GM18517 (cell line): ENCODE measurements around the gene TFAP2D.

ENCODE experiments used
- ATAC-seq: cut with Tn5 transposase; IDR thresholded peaks from one replicate; pipeline ENCODE4 v1.9.1; 2021; ENCODE audit warnings: mild to moderate bottlenecking, moderate library complexity; ENCODE audit not compliant: unreplicated experiment

Gene TFAP2D

DNA sequence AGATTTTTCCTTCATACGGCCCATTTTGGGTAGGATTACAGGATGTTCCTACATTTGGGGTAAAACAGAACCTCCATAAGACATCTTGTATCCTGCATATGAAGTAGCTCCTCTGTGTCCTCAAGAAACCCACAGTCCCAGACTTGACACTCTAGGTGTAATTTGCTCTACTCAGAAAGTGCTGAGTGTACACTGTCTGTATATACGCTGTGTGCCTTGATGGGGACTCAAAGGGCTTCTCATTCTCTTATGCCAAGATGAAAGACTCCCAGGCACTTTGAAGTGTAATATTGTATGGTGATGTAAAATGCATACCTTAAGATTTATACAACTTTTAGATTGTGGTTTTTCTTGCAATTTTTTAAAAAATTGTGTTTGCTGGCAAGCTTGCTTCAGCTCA lies 5.2 kb downstream of the TFAP2D start:
- no peak for ATAC-seq

DNA sequence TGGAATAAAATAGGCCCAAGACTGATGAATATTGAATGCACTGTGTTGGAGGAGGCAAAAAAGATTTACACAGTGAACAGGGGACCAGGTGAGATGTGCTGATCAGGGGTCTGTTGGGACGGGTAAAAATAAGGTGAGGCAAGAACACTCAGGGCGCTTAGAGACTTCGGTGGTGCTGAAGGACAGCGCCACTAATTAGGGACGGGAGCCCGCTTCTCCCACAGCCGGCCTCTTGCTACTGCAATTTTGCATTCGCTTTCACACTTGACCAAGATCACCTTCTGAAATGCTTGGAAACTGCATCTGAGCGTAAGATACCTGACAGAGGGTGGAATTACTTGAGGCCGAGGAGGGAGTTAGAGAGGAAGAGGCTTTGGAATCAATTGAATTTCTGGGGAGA lies 7.3 kb downstream of the TFAP2D start:
- ATAC-seq, result no peak

GRCh38 chr6:50721978-50722377 lies 8.7 kb downstream of the TFAP2D start:
- ATAC-seq, result no peak

GRCh38 chr6:50722829-50723554 lies 9.7 kb downstream of the TFAP2D start:
- ATAC-seq, result no peak

DNA sequence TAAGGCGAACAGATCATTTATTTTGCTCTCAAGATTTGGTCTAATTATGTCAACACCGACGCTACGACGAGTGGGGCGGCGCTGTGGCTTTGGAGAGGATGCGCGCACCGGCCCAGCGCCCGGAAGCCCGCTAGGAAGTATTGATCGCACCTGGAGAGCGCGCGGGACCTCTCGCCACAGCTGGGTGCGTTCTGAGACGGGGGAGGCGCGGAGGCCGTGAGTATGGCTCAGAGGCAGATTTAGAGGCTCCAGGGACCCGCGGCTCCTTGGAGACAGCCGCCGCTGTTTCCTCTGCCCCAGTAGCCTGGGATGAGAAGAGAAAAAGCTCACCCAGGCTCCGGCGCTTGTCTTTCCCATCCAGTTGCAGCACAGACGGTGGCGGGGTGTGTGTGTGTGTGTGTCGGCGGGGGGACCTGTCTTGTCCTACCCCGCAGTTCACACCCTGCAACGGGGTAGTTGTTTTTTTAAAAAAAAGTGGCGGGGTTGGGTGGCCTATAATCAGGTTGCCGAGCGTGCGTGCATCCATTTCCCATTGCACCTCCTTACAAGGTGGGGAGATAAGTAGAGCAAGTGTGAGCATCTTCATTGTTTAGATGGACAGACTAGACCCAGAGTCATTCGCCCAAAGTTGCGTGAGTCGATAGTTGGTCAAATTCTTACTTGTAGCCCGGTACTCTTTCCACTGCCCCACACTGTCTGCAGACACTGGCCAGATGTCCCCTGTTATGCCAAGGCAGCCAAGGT lies 11.2 kb downstream of the TFAP2D start:
- no peak for ATAC-seq

DNA sequence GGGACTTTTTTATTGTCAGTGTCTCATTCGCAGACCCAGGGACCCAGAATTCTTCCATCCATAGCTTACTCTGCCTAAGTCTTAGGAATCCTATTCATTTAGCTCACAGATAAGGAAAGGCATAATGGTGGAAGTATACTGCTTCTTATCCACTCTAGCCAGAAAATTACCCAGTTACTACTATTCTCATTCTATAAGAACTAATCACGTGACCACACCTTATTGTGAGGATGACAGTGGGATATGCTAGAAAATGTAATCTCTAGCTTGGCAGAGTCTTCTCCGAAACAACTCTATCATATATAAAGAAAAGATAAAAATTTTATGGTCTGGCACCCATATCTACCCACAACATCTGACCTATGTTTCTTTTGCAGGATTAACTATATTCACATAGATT lies 21.2 kb downstream of the TFAP2D start:
- no peak for ATAC-seq

- ATAC-seq, result no peak
These were observed 28.8 kb downstream of the TFAP2D start for GRCh38 chr6:50742161-50742560.

DNA sequence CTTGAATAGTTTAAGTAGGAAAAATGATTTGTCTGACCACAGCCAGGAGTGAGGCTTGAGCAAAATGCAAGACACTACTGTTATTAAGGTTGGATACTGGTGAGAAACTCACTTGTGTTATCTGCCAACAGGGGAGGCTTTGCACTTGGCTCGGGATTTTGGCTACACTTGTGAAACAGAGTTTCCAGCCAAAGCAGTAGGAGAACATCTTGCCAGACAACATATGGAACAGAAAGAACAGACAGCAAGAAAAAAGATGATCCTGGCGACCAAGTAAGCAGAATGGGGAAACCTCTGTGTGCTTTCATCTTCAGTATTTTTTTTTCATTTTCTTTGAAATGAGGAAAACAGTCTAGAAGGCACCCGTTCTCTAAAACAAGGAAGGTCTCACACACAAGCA lies 31.6 kb downstream of the TFAP2D start:
- no peak for ATAC-seq

DNA sequence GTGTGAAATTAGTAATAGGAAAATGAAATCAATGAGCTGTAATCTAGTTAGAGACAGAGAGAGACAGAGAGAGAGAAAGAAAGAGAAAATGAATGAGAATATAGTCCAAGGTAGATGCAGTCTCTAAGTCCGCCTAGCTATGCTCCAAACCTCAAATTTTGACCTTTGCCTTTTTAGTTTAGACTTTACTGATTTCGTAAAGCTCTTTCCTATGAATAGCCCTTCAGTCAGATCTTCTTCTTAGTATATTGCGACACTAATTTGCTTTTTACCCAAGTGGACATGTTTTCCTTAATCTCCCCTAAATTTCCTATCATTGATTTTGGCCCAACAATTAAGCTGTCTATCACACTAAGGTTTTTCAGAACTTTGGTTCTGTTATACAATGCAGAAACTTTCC lies 49.5 kb downstream of the TFAP2D start:
- no peak for ATAC-seq

- no peak for ATAC-seq
These were observed 65.4 kb downstream of the TFAP2D start for GRCh38 chr6:50778696-50779095.

GRCh38 chr6:50780382-50780781 lies 67.1 kb downstream of the TFAP2D start:
- no peak for ATAC-seq

GRCh38 chr6:50785921-50786320 lies 72.6 kb downstream of the TFAP2D start:
- ATAC-seq, result no peak

DNA sequence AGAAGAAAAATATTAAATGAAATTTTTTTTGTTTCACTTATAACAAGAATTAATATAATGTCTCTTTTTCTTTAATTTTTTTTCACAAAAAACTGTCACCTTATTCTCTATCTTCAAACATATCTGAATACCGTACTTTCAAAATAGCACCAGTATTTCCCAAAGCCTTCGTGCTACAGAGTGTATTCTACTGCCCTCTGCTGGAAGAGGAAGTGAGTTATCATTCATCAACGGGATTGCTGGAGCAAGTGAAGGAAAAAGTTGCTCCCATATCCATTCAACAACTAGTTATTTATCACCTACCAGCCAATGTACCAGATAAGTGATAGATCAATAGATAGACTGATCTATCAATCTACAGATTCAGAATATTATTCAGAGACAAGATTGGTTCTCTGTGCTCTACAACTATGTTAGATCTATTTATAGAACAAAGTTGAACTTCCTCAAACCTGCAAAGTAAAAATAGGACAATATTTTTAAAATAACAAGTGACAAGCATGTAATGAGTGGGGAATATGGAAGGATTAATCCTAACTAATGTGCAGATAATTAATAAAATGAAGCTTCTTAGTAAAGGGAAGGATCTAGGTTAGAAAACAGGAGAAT lies 78.7 kb downstream of the TFAP2D start:
- peak; percentile 82 for ATAC-seq

DNA sequence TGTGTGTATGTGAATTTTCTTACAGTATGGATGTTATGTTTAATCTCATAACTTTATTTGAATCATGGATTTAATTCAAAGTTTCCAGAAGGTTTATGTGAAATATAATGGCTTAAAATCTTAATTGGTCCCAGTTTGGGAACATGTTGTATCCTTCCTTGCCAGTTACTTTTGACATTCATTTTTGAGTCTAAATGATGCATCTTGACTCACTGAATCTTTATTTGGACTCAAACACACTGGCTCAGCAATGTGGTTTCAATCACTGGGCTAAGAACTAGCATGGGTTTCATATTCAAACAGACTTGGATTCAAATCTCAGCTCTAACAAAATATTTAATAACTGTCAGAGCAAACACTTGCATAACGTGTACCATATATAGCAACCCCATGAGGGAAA lies 79.4 kb downstream of the TFAP2D start:
- no peak for ATAC-seq

DNA sequence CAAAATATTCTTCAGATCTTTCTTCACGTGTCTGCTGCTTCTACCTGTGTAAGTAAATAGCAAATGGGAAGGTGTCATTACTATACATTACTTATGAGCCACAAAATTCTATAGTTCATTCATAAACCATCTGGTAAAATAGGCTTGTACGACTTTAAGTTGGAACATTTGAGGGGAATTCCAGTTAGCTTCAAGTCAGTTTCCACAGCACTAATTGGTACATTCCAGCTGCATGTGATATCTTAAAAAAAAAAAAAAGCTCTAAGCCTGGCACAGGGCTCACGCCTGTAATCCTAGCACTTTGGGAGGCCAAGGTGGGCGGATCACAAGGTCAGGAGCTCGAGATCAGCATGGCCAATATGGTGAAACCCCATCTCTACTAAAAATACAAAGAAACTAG lies 82.2 kb downstream of the TFAP2D start:
- ATAC-seq, result no peak

DNA sequence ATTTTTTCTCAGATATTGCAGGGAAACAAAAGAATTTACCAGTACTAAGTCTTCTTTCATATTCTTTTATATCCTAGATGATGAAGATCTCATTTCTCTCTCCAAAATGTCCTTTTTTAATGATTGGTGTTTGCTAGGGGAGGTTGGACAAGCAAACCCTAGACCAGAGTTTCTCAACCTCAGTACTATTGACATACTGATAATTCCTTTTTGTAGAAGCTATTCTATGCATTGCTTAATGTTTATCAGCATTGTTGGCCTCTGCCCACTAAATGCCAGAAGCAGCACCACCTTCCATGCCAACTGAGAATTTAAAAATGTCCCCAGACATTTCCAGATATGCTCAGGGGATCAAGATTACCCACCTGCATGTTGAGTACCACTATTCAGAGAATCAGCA lies 91.0 kb downstream of the TFAP2D start:
- ATAC-seq, result no peak

DNA sequence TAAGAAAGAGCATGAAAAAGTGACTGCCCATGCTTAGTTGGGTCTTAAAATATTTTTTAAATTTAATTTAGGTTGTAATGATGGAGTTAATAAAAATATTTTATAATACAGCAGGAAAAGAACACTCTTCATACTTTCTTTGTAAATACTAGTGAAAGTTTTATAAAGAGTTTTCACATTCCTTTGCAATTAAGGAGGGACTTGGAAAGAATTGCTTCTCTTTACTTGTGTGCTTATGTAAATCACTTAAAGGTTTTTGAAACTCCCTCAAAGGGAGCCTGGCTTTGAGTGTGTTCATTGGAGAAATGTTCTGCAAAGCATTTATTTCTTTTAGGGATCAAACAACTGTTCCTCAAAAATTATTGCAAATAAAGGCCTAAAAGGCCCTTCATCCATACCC lies 93.7 kb downstream of the TFAP2D start:
- no peak for ATAC-seq

GRCh38 chr6:50815436-50816114 lies 102.2 kb downstream of the TFAP2D start:
- ATAC-seq, result peak; percentile 46

DNA sequence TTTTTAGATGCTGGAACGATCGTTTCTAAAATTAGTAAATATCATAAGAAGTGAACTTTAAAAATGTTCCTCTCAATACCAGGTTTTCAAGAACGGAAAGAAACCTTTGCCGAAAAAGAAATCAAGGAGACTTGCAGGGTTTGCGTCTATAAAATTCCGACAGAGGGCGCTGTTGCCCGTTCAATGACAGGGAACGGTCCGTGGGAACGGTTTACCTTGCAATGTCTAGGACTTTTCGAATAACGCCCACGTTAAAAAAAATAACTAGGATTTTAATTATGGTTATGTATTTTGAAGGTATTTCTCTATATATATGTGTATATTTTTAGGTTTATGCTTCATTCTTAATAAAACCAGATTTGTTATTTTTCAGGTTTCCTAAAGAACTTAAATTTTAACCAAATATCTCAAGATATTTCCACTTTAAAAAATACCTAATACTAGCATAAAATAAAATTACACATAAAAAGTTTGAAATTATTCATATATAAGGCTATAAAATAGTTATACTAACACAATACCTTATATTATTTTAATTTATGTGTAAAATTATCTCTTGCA lies 102.9 kb downstream of the TFAP2D start:
- peak; percentile 76 for ATAC-seq

DNA sequence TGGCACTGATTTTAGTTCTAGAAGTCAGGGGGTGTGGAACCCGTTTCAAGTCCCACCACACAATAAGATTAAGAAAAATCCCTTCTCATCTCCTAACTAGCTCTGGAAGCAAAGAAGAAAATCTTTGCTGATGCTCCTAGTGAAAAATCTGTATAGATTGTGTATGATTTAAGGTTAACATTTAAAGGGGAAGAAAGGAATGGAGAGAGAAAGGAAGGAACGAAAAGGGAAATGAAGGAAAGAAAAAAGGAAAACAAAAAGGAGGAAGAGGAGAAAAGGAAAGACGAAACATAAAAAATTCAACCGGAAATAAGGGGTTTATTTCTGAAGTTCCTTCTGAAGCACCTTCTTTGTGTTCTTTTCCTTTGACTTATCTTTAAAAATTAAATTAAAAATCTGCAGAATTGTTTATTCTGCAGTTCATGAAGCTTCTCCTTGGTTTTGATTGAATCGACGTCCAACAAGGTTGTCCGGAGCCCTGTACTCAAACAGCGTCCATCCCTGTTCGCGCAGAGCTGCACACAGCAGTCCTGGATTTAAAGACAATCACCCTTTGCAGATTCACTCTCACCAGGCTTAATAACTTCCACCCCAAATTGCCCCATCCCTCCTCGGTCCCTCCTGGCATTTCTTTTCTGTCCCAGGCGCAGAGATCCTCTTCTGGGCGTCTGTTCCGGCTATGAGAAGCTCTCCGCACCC lies 103.8 kb downstream of the TFAP2D start:
- no peak for ATAC-seq

GRCh38 chr6:50817646-50817950 lies 104.3 kb downstream of the TFAP2D start:
- ATAC-seq, result no peak
